SK-N-SH (cell line): Measurements from ENCODE around the gene MAP2. TPM values are rescaled to one million over a fixed set of nuclear protein-coding genes. Genes with fewer than 3 reads are reported as not detected.

Experiments
- CTCF ChIA-PET: fragments of 300-600, 350-600 bp; formaldehyde crosslinking; extraction: SDS; loops from one replicate; lab custom pipeline; 2021; lab: Yijun Ruan, JAX
- POLR2A ChIA-PET: fragments of 350-600 bp; sonication (Branson Sonifier 250); formaldehyde crosslinking; extraction: SDS; loops from one replicate; lab custom pipeline; 2020; ENCODE audit warnings: antibody characterized with exemption, inconsistent platforms; lab: Yijun Ruan, JAX
- DNase-seq: peaks from one replicate; pipeline ENCODE4 v3.0.0; 2012
- H2AFZ ChIP-seq: fragments of 200-600 bp; sonication (generic); 2 replicates; pipeline ENCODE4 v1.8.1; 2016; ENCODE audit warnings: antibody characterized with exemption, mild to moderate bottlenecking, low read depth
- H3F3A ChIP-seq: fragments of 200-600 bp; sonication (generic); replicated peaks from 2 replicates; pipeline ENCODE3; 2016; ENCODE audit warnings: antibody characterized with exemption, mild to moderate bottlenecking; ENCODE audit not compliant: insufficient read depth
- H3K27ac ChIP-seq, 2 experiments: fragments of 200-500 bp in 1 of 2; fragments of 200-600 bp in 1 of 2; sonication (Bioruptor generic) in 1 of 2; sonication (generic), shearing (Covaris generic) in 1 of 2; 2 replicates each; pipeline versions ENCODE4 v1.5.1 to v1.6.1; 2014 to 2016; ENCODE audit warnings: low read depth in 2 of 2, inconsistent platforms in 1 of 2, low read length in 1 of 2, mild to moderate bottlenecking in 1 of 2, mixed read lengths in 1 of 2
- H3K27me3 ChIP-seq: fragments of 200-600 bp; sonication (generic), shearing (Covaris generic); 2 replicates; pipeline ENCODE4 v1.6.1; 2016; ENCODE audit warnings: mixed run types; ENCODE audit not compliant: insufficient read depth
- H3K36me3 ChIP-seq, 2 experiments: fragments of 200-500 bp in 1 of 2; fragments of 200-600 bp in 1 of 2; sonication (Bioruptor generic) in 1 of 2; sonication (generic) in 1 of 2; replicated peaks in 1 of 2; 2 replicates each; pipeline versions ENCODE3 to v1.5.1; 2014 to 2016; ENCODE audit warnings: low read length in 1 of 2, mild to moderate bottlenecking in 1 of 2; ENCODE audit not compliant: insufficient read depth in 2 of 2, control insufficient read depth in 1 of 2
- H3K4me1 ChIP-seq, 2 experiments: fragments of 200-500 bp in 1 of 2; fragments of 200-600 bp in 1 of 2; sonication (Bioruptor generic) in 1 of 2; sonication (generic), shearing (Covaris generic) in 1 of 2; 2 replicates each; pipeline versions ENCODE4 v1.5.1 to v1.6.1; 2014 to 2016; ENCODE audit warnings: low read depth in 1 of 2, low read length in 1 of 2, mixed run types in 1 of 2; ENCODE audit not compliant: insufficient read depth in 2 of 2, control insufficient read depth in 1 of 2
- H3K4me2 ChIP-seq: fragments of 200-600 bp; sonication (generic), shearing (Covaris generic); 2 replicates; pipeline ENCODE4 v1.6.1; 2017; ENCODE audit warnings: mixed run types
- H3K4me3 ChIP-seq, 2 experiments: fragments of 200-500 bp in 1 of 2; fragments of 200-600 bp in 1 of 2; sonication (Bioruptor generic) in 1 of 2; sonication (generic), shearing (Covaris generic) in 1 of 2; 2 replicates each; pipeline versions ENCODE4 v1.5.1 to v1.8.1; 2014 to 2016; ENCODE audit warnings: low read depth in 2 of 2, inconsistent platforms in 1 of 2, low read length in 1 of 2, mild to moderate bottlenecking in 1 of 2, mixed read lengths in 1 of 2, moderate library complexity in 1 of 2
- H3K79me2 ChIP-seq: fragments of 200-600 bp; sonication (generic); 2 replicates; pipeline ENCODE4 v1.8.1; 2017; ENCODE audit warnings: mild to moderate bottlenecking; ENCODE audit not compliant: insufficient read depth
- H3K9ac ChIP-seq: fragments of 200-600 bp; sonication (generic); 2 replicates; pipeline ENCODE4 v1.6.1; 2017; ENCODE audit warnings: mixed run types
- H3K9me2 ChIP-seq: fragments of 200-600 bp; sonication (generic); 2 replicates; pipeline ENCODE4 v1.6.1; 2017; ENCODE audit warnings: mixed run types
- H3K9me3 ChIP-seq: fragments of 200-600 bp; sonication (generic); 2 replicates; pipeline ENCODE4 v1.6.1; 2017; ENCODE audit warnings: mixed run types, mild to moderate bottlenecking, moderate library complexity
- H4K20me1 ChIP-seq: fragments of 200-600 bp; sonication (generic); 2 replicates; pipeline ENCODE4 v1.6.1; 2017; ENCODE audit warnings: mild to moderate bottlenecking, mixed run types; ENCODE audit not compliant: insufficient read depth
- CHD2 ChIP-seq: fragments of 150-350 bp; IDR thresholded peaks from 2 replicates; pipeline ENCODE4 v1.6.1; 2018; ENCODE audit warnings: low read length; ENCODE audit not compliant: partially characterized antibody
- CTCF ChIP-seq: fragments of 200-600 bp; sonication (generic); IDR thresholded peaks from 2 replicates; pipeline ENCODE4 v1.6.1; 2017; ENCODE audit warnings: antibody characterized with exemption, mild to moderate bottlenecking, moderate library complexity
- EP300 ChIP-seq, 2 experiments: IDR thresholded peaks; 2 replicates each; pipeline versions ENCODE4 v1.4.0 to v1.6.1; 2012; ENCODE audit warnings: borderline replicate concordance in 1 of 2, low read depth in 1 of 2, low read length in 1 of 2
- GABPA ChIP-seq: IDR thresholded peaks from 2 replicates; pipeline ENCODE4 v1.4.0; 2012; ENCODE audit warnings: low read depth, mild to moderate bottlenecking
- MEF2A ChIP-seq: IDR thresholded peaks from 2 replicates; pipeline ENCODE4 v1.4.0; 2012; ENCODE audit warnings: low read depth, borderline replicate concordance
- POLR2AphosphoS5 ChIP-seq: IDR thresholded peaks from 2 replicates; pipeline ENCODE4 v1.6.1; 2012; ENCODE audit warnings: low read depth, low read length
- RAD21 ChIP-seq: IDR thresholded peaks from 2 replicates; pipeline ENCODE4 v1.6.1; 2012; ENCODE audit warnings: mild to moderate bottlenecking, low read length
- RXRA ChIP-seq: IDR thresholded peaks from 2 replicates; pipeline ENCODE4 v1.4.0; 2012; ENCODE audit warnings: low read depth, mild to moderate bottlenecking, borderline replicate concordance
- SIN3A ChIP-seq: IDR thresholded peaks from 2 replicates; pipeline ENCODE4 v1.6.1; 2012; ENCODE audit warnings: low read depth, mild to moderate bottlenecking, low read length, moderate library complexity, borderline replicate concordance
- SMC3 ChIP-seq: IDR thresholded peaks from 2 replicates; pipeline ENCODE4 v1.6.1; 2012; ENCODE audit warnings: low read depth, low read length, improper control_type of control experiment
- TAF1 ChIP-seq: IDR thresholded peaks from 2 replicates; pipeline ENCODE4 v1.6.1; 2012; ENCODE audit warnings: low read depth, mild to moderate bottlenecking, low read length, moderate library complexity, borderline replicate concordance
- TCF12 ChIP-seq: IDR thresholded peaks from 2 replicates; pipeline ENCODE4 v1.4.0; 2012
- USF1 ChIP-seq: IDR thresholded peaks from 2 replicates; pipeline ENCODE4 v1.4.0; 2012; ENCODE audit warnings: low read depth, borderline replicate concordance
- USF2 ChIP-seq: fragments of 150-350 bp; IDR thresholded peaks from 2 replicates; pipeline ENCODE4 v1.6.1; 2017; ENCODE audit warnings: antibody characterized with exemption, low read length, low read depth, borderline replicate concordance
- YY1 ChIP-seq: IDR thresholded peaks from 2 replicates; pipeline ENCODE4 v1.4.0; 2012; ENCODE audit warnings: low read depth, mild to moderate bottlenecking
- WGBS: methylation state at CpG from one replicate; pipeline ENCODE4 v1.1.6; 2017; ENCODE audit warnings: low lambda C conversion rate; 5-methylcytosine and 5-hydroxymethylcytosine counted together
- polyA plus RNA-seq, 3 experiments: library from polyadenylated mRNA; depleted of rRNA; stranded (reverse); fragments of >200 nt; gene quantifications; 2 replicates each; pipeline ENCODE4 v1.2.3, GENCODE V29; 2012

The MAP2 gene
- polyA plus RNA-seq, 1 of the 3 experiments (the other 2 are of a cell fraction): 7.8 TPM

- CTCF ChIA-PET: interaction anchor here (0.8 to 5.5 kb wide), 3 partner anchors 13 to 230 kb away, joined by 3 to 23 read pairs (median 3); no protein-coding TSS in a partner anchor
- POLR2A ChIA-PET: no interaction called here
- no peaks in the 10 kb centered on the region for H4K20me1 ChIP-seq
- H3F3A ChIP-seq: no peaks in the 10 kb centered on the region
- H3K36me3 ChIP-seq: no peaks in the 10 kb centered on the region
- no peak overlapping the region for H3K27ac ChIP-seq
- H2AFZ ChIP-seq: no peak overlapping the region
- H3K4me1 ChIP-seq: no peaks in the 10 kb centered on the region
- no peaks in the 10 kb centered on the region for H3K9me2 ChIP-seq
- no peak overlapping the region for H3K4me2 ChIP-seq
- H3K9ac ChIP-seq: no peak overlapping the region
- no peaks in the 10 kb centered on the region for H3K9me3 ChIP-seq
- H3K79me2 ChIP-seq: no peaks in the 10 kb centered on the region
- H3K27me3 ChIP-seq: no peaks in the 10 kb centered on the region
- no peak overlapping the region for H3K4me3 ChIP-seq
- DNase-seq: no peak
- no peak for TF ChIP-seq SMC3
- no peak for TF ChIP-seq RAD21
- no peak for TF ChIP-seq YY1
- TF ChIP-seq USF2: no peak
- TF ChIP-seq CHD2: no peak
- no peak for TF ChIP-seq GABPA
- no peak for TF ChIP-seq TCF12
- TF ChIP-seq RXRA: no peak
- TF ChIP-seq USF1: no peak
- WGBS: 89% methylated on average over 3 of the region's 3 CpGs
Measured at GRCh38 chr2:209564816-209565215, 141.0 kb downstream of the MAP2 start.

GRCh38 chr2:209565896-209566582 is 142.2 kb downstream of the MAP2 start:
- 88% methylated on average over 7 of the region's 7 CpGs for WGBS
- Histone ChIP-seq H2AFZ (no peak overlapping the region), H3K4me1 (no peaks in the 10 kb centered on the region; a peak in 1 of 4 replicates), H3K4me2 (no peak overlapping the region), H3K9ac (no peak overlapping the region), H3K27me3 (no peaks in the 10 kb centered on the region), H3K79me2 (no peaks in the 10 kb centered on the region), H3K36me3 (no peaks in the 10 kb centered on the region), H3K27ac (no peak overlapping the region), H3K4me3 (no peak overlapping the region), H3K9me2 (no peaks in the 10 kb centered on the region), H3F3A (no peaks in the 10 kb centered on the region), H4K20me1 (no peaks in the 10 kb centered on the region), H3K9me3 (no peaks in the 10 kb centered on the region)
- ChIA-PET POLR2A (no interaction called here), CTCF (interaction anchor here (0.8 to 5.5 kb wide), 5 partner anchors 9 to 232 kb away, joined by 3 to 23 read pairs (median 4); partner anchors contain the start of gene MAP2)
- DNase-seq: no peak
- TF ChIP-seq YY1 (no peak), CTCF (no peak), POLR2AphosphoS5 (no peak), MEF2A (no peak), SIN3A (no peak), RAD21 (no peak), TAF1 (no peak), RXRA (no peak), EP300 (IDR thresholded peaks at IDR 0.05; ENCODE audit: borderline replicate concordance in 1 of 2, low read depth in 1 of 2, low read length in 1 of 2) (no peak)
